ENCODE data around the gene ATP5F1E.
"Not testable (repeated sequence)": the region's sequence is repeated elsewhere in the genome, so short reads cannot be mapped to it uniquely, and the experiment has no call there.

Gene ATP5F1E

GRCh38 chr20:58987790-58988564, 44.2 kb downstream of the ATP5F1E start:
- no peak overlapping the region for H3K4me3 ChIP-seq (ENCODE audit: low read depth, low read length)
- in situ Hi-C loops (cut with HindIII; ENCODE audit: low sequenced_read_pairs): no loop called here
- no peak for TF ChIP-seq CTCF (IDR thresholded peaks at IDR 0.05; ENCODE audit: low read depth, low read length, missing control alignments)
- no peak for DNase-seq (ENCODE audit: low read depth)

- no peak for TF ChIP-seq CTCF (IDR thresholded peaks at IDR 0.05; ENCODE audit: low read depth, low read length, missing control alignments)
- in situ Hi-C loops (cut with HindIII; ENCODE audit: low sequenced_read_pairs): no loop called here
- DNase-seq (ENCODE audit: low read depth): no peak
- no peak overlapping the region for H3K4me3 ChIP-seq (ENCODE audit: low read depth, low read length)
These were observed 45.1 kb downstream of the ATP5F1E start for GRCh38 chr20:58986968-58987517.

- in situ Hi-C loops (cut with HindIII; ENCODE audit: low sequenced_read_pairs): no loop called here
- TF ChIP-seq CTCF (IDR thresholded peaks at IDR 0.05; ENCODE audit: low read depth, low read length, missing control alignments): no peak
- no peak for DNase-seq (ENCODE audit: low read depth)
- no peak overlapping the region for H3K4me3 ChIP-seq (ENCODE audit: low read depth, low read length)
These were observed 45.7 kb downstream of the ATP5F1E start for GRCh38 chr20:58986286-58986967.

- no peak for TF ChIP-seq CTCF (IDR thresholded peaks at IDR 0.05; ENCODE audit: low read depth, low read length, missing control alignments)
- no peak for DNase-seq (ENCODE audit: low read depth)
- no peak overlapping the region for H3K4me3 ChIP-seq (ENCODE audit: low read depth, low read length)
- in situ Hi-C loops (cut with HindIII; ENCODE audit: low sequenced_read_pairs): no loop called here
These were observed 46.5 kb downstream of the ATP5F1E start for GRCh38 chr20:58985656-58986055.

GRCh38 chr20:58984691-58985090, 47.4 kb downstream of the ATP5F1E start:
- no peak for TF ChIP-seq CTCF (IDR thresholded peaks at IDR 0.05; ENCODE audit: low read depth, low read length, missing control alignments)
- no peak for DNase-seq (ENCODE audit: low read depth)
- in situ Hi-C loops (cut with HindIII; ENCODE audit: low sequenced_read_pairs): no loop called here
- no peak overlapping the region for H3K4me3 ChIP-seq (ENCODE audit: low read depth, low read length)

GRCh38 chr20:58983115-58983468, 49.0 kb downstream of the ATP5F1E start:
- DNase-seq (ENCODE audit: low read depth); in situ Hi-C loops (cut with HindIII; ENCODE audit: low sequenced_read_pairs); H3K4me3 ChIP-seq (ENCODE audit: low read depth, low read length): not testable (repeated sequence)
